Upper lobe of right lung (tissue), 1 donor: ENCODE measurements around the gene OR4C12. TPM values are rescaled to one million over a fixed set of nuclear protein-coding genes. Genes with fewer than 3 reads are reported as not detected.
"Not testable (repeated sequence)": the region's sequence is repeated elsewhere in the genome, so short reads cannot be mapped to it uniquely, and the experiment has no call there.

Experiments used
- ATAC-seq: fragments of 200-7000 bp; cut with Tn5 transposase; one replicate; pipeline ENCODE4 v1.9.1; 2020; ENCODE audit warnings: mild to moderate bottlenecking, moderate library complexity
- DNase-seq: peaks from one replicate; pipeline ENCODE4 v3.0.0-alpha.2; 2020
- H3K27ac ChIP-seq: fragments of 200-600 bp; one replicate; pipeline ENCODE4 v1.8.0; 2022
- H3K27me3 ChIP-seq: fragments of 200-600 bp; one replicate; pipeline ENCODE4 v1.8.0; 2022; ENCODE audit warnings: mild to moderate bottlenecking
- H3K36me3 ChIP-seq: fragments of 200-600 bp; one replicate; pipeline ENCODE4 v1.8.0; 2022
- H3K4me1 ChIP-seq: fragments of 200-600 bp; one replicate; pipeline ENCODE4 v1.8.0; 2022
- H3K4me3 ChIP-seq: fragments of 200-600 bp; one replicate; pipeline ENCODE4 v1.8.0; 2022; ENCODE audit warnings: mild to moderate bottlenecking
- H3K9me3 ChIP-seq: fragments of 200-600 bp; one replicate; pipeline ENCODE4 v1.8.0; 2022
- CTCF ChIP-seq: fragments of 200-600 bp; IDR thresholded peaks from one replicate; pipeline ENCODE4 v1.8.0; 2022; ENCODE audit warnings: antibody characterized with exemption
- intact Hi-C: fragments of 100-400 bp; cut with DNase I; formaldehyde crosslinking; loops from one replicate; pipeline ENCODE4 v1.11.0; 2022
- long read RNA-seq: library from polyadenylated mRNA; unstranded; transcript quantifications from one replicate; pipeline ENCODE4 v2.0.0, GENCODE V29; 2021
- total RNA-seq: library from RNA; stranded (reverse); fragmentation: NEBNext Ultra II Directional; extraction: Animal tissue kit (Norgen Biotek cat#: 25700); gene quantifications from one replicate; pipeline ENCODE4 v1.2.1, GENCODE V29; 2021
- donor health status: DM: no; HTN: yes; CAD: no; lungs with severe emphysema.

The OR4C12 gene
- total RNA-seq: not detected
- long read RNA-seq: 0 reads

- H3K36me3 ChIP-seq, H3K4me3 ChIP-seq, DNase-seq, H3K27me3 ChIP-seq, H3K27ac ChIP-seq, intact Hi-C loops, H3K4me1 ChIP-seq, ATAC-seq, H3K9me3 ChIP-seq: not testable (repeated sequence)
Observed at GRCh38 chr11:49982435-49982834, at the start of gene OR4C12. OR4C12 (minus strand) TSS chr11:49982535; CDS start chr11:49982501, 34 bp downstream.

- Histone ChIP-seq H3K27ac (no peak overlapping the region), H3K9me3 (no peaks in the 10 kb centered on the region), H3K4me1 (no peaks in the 10 kb centered on the region), H3K36me3 (no peaks in the 10 kb centered on the region), H3K27me3 (no peaks in the 10 kb centered on the region), H3K4me3 (no peak overlapping the region)
- ATAC-seq: peak; percentile 77
- TF ChIP-seq CTCF: no peak
- intact Hi-C loops: no loop called here
- no peak for DNase-seq
Observed at GRCh38 chr11:50030193-50030592, 47.9 kb upstream of the OR4C12 start.

- Histone ChIP-seq H3K9me3 (peaks cover 6% of the 10 kb centered on the region), H3K4me1 (no peaks in the 10 kb centered on the region), H3K27me3 (no peaks in the 10 kb centered on the region), H3K36me3 (no peaks in the 10 kb centered on the region), H3K27ac (no peak overlapping the region), H3K4me3 (no peak overlapping the region)
- TF ChIP-seq CTCF: peak; percentile 49
- ATAC-seq (peak; percentile 55), DNase-seq (no peak)
- intact Hi-C loops: no loop called here
Observed at GRCh38 chr11:49995565-49995964, 13.2 kb upstream of the OR4C12 start.

GRCh38 chr11:49973439-49973838 lies 8.9 kb downstream of the OR4C12 start:
- H3K9me3 ChIP-seq, H3K36me3 ChIP-seq, H3K4me3 ChIP-seq, H3K27me3 ChIP-seq, ATAC-seq, intact Hi-C loops, DNase-seq, H3K4me1 ChIP-seq, H3K27ac ChIP-seq: not testable (repeated sequence)

- Histone ChIP-seq H3K4me1 (no peaks in the 10 kb centered on the region), H3K27ac (no peak within 1 kb of the TSS), H3K4me3 (no peak within 1 kb of the TSS), H3K9me3 (no peaks in the 10 kb centered on the region), H3K36me3 (no peaks in the 10 kb centered on the region), H3K27me3 (no peaks in the 10 kb centered on the region)
- DNase-seq: no peak
- intact Hi-C loops: no loop called here
- no peak for TF ChIP-seq CTCF
- ATAC-seq: no peak
Observed at GRCh38 chr11:49952091-49952490, 30.2 kb downstream of the OR4C12 start, which contains the start of gene OR4C13. OR4C13 (plus strand) TSS chr11:49952391; CDS start chr11:49952423, 32 bp downstream.

- H3K9me3 ChIP-seq, DNase-seq, ATAC-seq, intact Hi-C loops, H3K27ac ChIP-seq, H3K27me3 ChIP-seq, H3K36me3 ChIP-seq, H3K4me1 ChIP-seq, H3K4me3 ChIP-seq: not testable (repeated sequence)
Observed at GRCh38 chr11:49948701-49949100, 33.6 kb downstream of the OR4C12 start.

Other genes with a start within 250 kb of the OR4C12 start
- not detected for gene OR4C13, start 30.1 kb downstream of the OR4C12 start, total RNA-seq
- gene OR4C45, start 50.3 kb upstream of the OR4C12 start, total RNA-seq: not detected